Prostate gland (tissue), 2 donors: Measurements from ENCODE around the gene RNF144A. TPM values are rescaled to one million over a fixed set of nuclear protein-coding genes. Genes with fewer than 3 reads are reported as not detected.
A peak's percentile ranks its signal among the peaks of the same experiment; 100 is the strongest.

Experiments
- DNase-seq: peaks from one replicate; pipeline ENCODE4 v3.0.0-alpha.2; 2019; ENCODE audit warnings: low spot score
- H3K27ac ChIP-seq, 2 donors: fragments of 200-600 bp; sonication (generic); 2 replicates each; pipeline ENCODE4 v1.5.1; 2017 to 2019
- H3K27me3 ChIP-seq: fragments of 200-600 bp; sonication (generic); replicated peaks from 2 replicates; pipeline ENCODE4 v1.5.1; 2019; ENCODE audit not compliant: insufficient read depth
- H3K36me3 ChIP-seq, 2 donors: fragments of 200-600 bp; sonication (generic); 1 replicate in 1 of 2; 2 replicates in 1 of 2; pipeline versions ENCODE4 v1.5.1 to v1.8.1; 2017 to 2019
- H3K4me1 ChIP-seq: fragments of 200-600 bp; sonication (generic); replicated peaks from 2 replicates; pipeline ENCODE4 v1.5.1; 2019
- H3K4me3 ChIP-seq, 2 donors: fragments of 200-600 bp; sonication (generic); 2 replicates each; pipeline ENCODE4 v1.5.1; 2017 to 2019
- H3K9me3 ChIP-seq: fragments of 200-600 bp; sonication (generic); 2 replicates; pipeline ENCODE4 v1.5.1; 2017
- CTCF ChIP-seq, 4 experiments: fragments of 200-600 bp in 2 of 4; fragments of 450-650 bp in 2 of 4; sonication (generic) in 2 of 4; IDR thresholded peaks; 1 replicate in 3 of 4; 2 replicates in 1 of 4; pipeline ENCODE4 v1.5.1; 2016 to 2019; ENCODE audit warnings: antibody characterized with exemption in 4 of 4, mild to moderate bottlenecking in 2 of 4, moderate library complexity in 2 of 4
- POLR2A ChIP-seq: fragments of 450-650 bp; IDR thresholded peaks from one replicate; pipeline ENCODE4 v1.6.1; 2016; ENCODE audit warnings: antibody characterized with exemption, mild to moderate bottlenecking
- POLR2AphosphoS5 ChIP-seq: sonication (generic); formaldehyde crosslinking; IDR thresholded peaks from one replicate; pipeline ENCODE4 v1.6.1; 2017; ENCODE audit warnings: antibody characterized with exemption
- WGBS: methylation state at CpG from one replicate; pipeline ENCODE4 v1.1.5; 2018; 5-methylcytosine and 5-hydroxymethylcytosine counted together
- intact Hi-C: fragments of 100-400 bp; cut with DNase I; formaldehyde crosslinking; loops from one replicate; pipeline ENCODE4 v1.14.2; 2022
- total RNA-seq, 2 donors: library from RNA; depleted of rRNA; stranded (reverse); fragments of >200 nt; gene quantifications; one replicate each; pipeline ENCODE4 v1.1.0, GENCODE V29; 2016

RNF144A gene
- total RNA-seq, 2 donors from 2014 or later = 9.1 to 27.9 TPM

- intact Hi-C loops = no loop called here
- H3K4me1 ChIP-seq = no peaks in the 10 kb centered on the region
- TF ChIP-seq CTCF (IDR thresholded peaks at IDR 0.05) = no peak
- no peak for TF ChIP-seq POLR2A
- TF ChIP-seq POLR2AphosphoS5 = no peak
- 78% methylated on average over 5 of the region's 5 CpGs for WGBS
- no peak for DNase-seq
- no peak overlapping the region for H3K4me3 ChIP-seq
- no peak overlapping the region for H3K27ac ChIP-seq
- H3K9me3 ChIP-seq = no peaks in the 10 kb centered on the region
- no peaks in the 10 kb centered on the region for H3K36me3 ChIP-seq
- no peaks in the 10 kb centered on the region for H3K27me3 ChIP-seq
Observed at GRCh38 chr2:6944555-6944954, 27.3 kb downstream of the RNF144A start.

GRCh38 chr2:6945087-6945813, 28.0 kb downstream of the RNF144A start:
- intact Hi-C loops = no loop called here
- no peak overlapping the region for H3K27ac ChIP-seq
- no peaks in the 10 kb centered on the region for H3K9me3 ChIP-seq
- no peaks in the 10 kb centered on the region for H3K27me3 ChIP-seq
- H3K4me3 ChIP-seq = no peak overlapping the region
- no peaks in the 10 kb centered on the region for H3K4me1 ChIP-seq
- DNase-seq = peak; percentile 2
- TF ChIP-seq POLR2AphosphoS5 (no peak), CTCF (IDR thresholded peaks at IDR 0.05) (no peak)
- WGBS = 85% methylated on average over 9 of the region's 9 CpGs
- no peaks in the 10 kb centered on the region for H3K36me3 ChIP-seq

- DNase-seq = peak; percentile 2
- Histone ChIP-seq H3K9me3 (no peaks in the 10 kb centered on the region), H3K36me3 (no peaks in the 10 kb centered on the region), H3K4me3 (no peak overlapping the region), H3K27me3 (no peaks in the 10 kb centered on the region), H3K4me1 (no peaks in the 10 kb centered on the region), H3K27ac (no peak overlapping the region)
- intact Hi-C loops = no loop called here
- TF ChIP-seq CTCF (IDR thresholded peaks at IDR 0.05) (no peak), POLR2A (no peak), POLR2AphosphoS5 (no peak)
Observed at GRCh38 chr2:6945821-6946220, 28.6 kb downstream of the RNF144A start.

- intact Hi-C loops = no loop called here
- H3K4me3 ChIP-seq = no peak overlapping the region
- peak; percentile 3 for DNase-seq
- no peaks in the 10 kb centered on the region for H3K4me1 ChIP-seq
- H3K36me3 ChIP-seq = no peaks in the 10 kb centered on the region
- no peaks in the 10 kb centered on the region for H3K27me3 ChIP-seq
- TF ChIP-seq CTCF (IDR thresholded peaks at IDR 0.05) = no peak
- TF ChIP-seq POLR2AphosphoS5 = peak; percentile 74
- no peak for TF ChIP-seq POLR2A
- 41% methylated on average over 2 of the region's 2 CpGs for whole genome bisulfite sequencing
- H3K9me3 ChIP-seq = no peaks in the 10 kb centered on the region
- no peak overlapping the region for H3K27ac ChIP-seq
Observed at GRCh38 chr2:6946722-6947121, 29.5 kb downstream of the RNF144A start.

GRCh38 chr2:6947929-6948676, 30.9 kb downstream of the RNF144A start:
- Histone ChIP-seq H3K36me3 (no peaks in the 10 kb centered on the region), H3K27ac (no peak overlapping the region), H3K27me3 (no peaks in the 10 kb centered on the region), H3K9me3 (no peaks in the 10 kb centered on the region), H3K4me1 (no peaks in the 10 kb centered on the region), H3K4me3 (no peak overlapping the region)
- DNase-seq = peak; percentile 1
- 83% methylated on average over 6 of the region's 6 CpGs for WGBS
- TF ChIP-seq POLR2A (no peak), CTCF (IDR thresholded peaks at IDR 0.05) (no peak), POLR2AphosphoS5 (no peak)
- intact Hi-C loops = no loop called here
